KMS-11 (cell line): Measurements from ENCODE around the gene TAOK2.

Source experiments
- H2AFZ ChIP-seq: fragments of 200-600 bp; sonication (generic); 2 replicates; pipeline ENCODE4 v1.6.1; 2016; ENCODE audit warnings: antibody characterized with exemption, mixed run types, low read depth
- H3K27ac ChIP-seq: fragments of 200-600 bp; sonication (generic); 2 replicates; pipeline ENCODE4 v1.6.1; 2016; ENCODE audit warnings: mild to moderate bottlenecking, mixed run types
- H3K27me3 ChIP-seq: fragments of 200-600 bp; sonication (generic); 2 replicates; pipeline ENCODE4 v1.6.1; 2017; ENCODE audit warnings: mild to moderate bottlenecking, low read depth, mixed run types, moderate library complexity; ENCODE audit not compliant: insufficient read depth
- H3K36me3 ChIP-seq: fragments of 200-600 bp; sonication (generic); 2 replicates; pipeline ENCODE4 v1.6.1; 2017; ENCODE audit warnings: mild to moderate bottlenecking, mixed run types; ENCODE audit not compliant: insufficient read depth
- H3K4me1 ChIP-seq: fragments of 200-600 bp; sonication (generic); 2 replicates; pipeline ENCODE4 v1.6.1; 2016; ENCODE audit warnings: mild to moderate bottlenecking, low read depth, mixed run types; ENCODE audit not compliant: poor library complexity, severe bottlenecking
- H3K4me2 ChIP-seq: fragments of 200-600 bp; sonication (generic); 2 replicates; pipeline ENCODE4 v1.7.0; 2016; ENCODE audit warnings: mild to moderate bottlenecking, mixed run types
- H3K4me3 ChIP-seq: fragments of 200-600 bp; sonication (generic); IDR thresholded peaks from 2 replicates; pipeline ENCODE4 v1.6.1; 2017; ENCODE audit warnings: low read depth, low read length, mixed read lengths; ENCODE audit not compliant: insufficient read depth
- H3K79me2 ChIP-seq: fragments of 200-600 bp; sonication (generic); 2 replicates; pipeline ENCODE4 v1.6.1; 2016; ENCODE audit warnings: low read depth, mixed run types; ENCODE audit not compliant: insufficient read depth
- H3K9ac ChIP-seq: fragments of 200-600 bp; sonication (generic); 2 replicates; pipeline ENCODE4 v1.6.1; 2016; ENCODE audit warnings: mild to moderate bottlenecking, mixed run types
- H4K20me1 ChIP-seq: fragments of 200-600 bp; sonication (generic); 2 replicates; pipeline ENCODE4 v1.6.1; 2016; ENCODE audit warnings: mild to moderate bottlenecking, mixed run types; ENCODE audit not compliant: insufficient read depth
- TF ChIP-seq, protein P1 (sequence below): fragments of 200-600 bp; sonication (generic); conservative IDR thresholded peaks from 2 replicates; pipeline ENCODE4 v1.6.1; 2017; ENCODE audit warnings: low read depth, mild to moderate bottlenecking, antibody characterized with exemption, low read length, moderate library complexity, mixed read lengths

Gene TAOK2

DNA sequence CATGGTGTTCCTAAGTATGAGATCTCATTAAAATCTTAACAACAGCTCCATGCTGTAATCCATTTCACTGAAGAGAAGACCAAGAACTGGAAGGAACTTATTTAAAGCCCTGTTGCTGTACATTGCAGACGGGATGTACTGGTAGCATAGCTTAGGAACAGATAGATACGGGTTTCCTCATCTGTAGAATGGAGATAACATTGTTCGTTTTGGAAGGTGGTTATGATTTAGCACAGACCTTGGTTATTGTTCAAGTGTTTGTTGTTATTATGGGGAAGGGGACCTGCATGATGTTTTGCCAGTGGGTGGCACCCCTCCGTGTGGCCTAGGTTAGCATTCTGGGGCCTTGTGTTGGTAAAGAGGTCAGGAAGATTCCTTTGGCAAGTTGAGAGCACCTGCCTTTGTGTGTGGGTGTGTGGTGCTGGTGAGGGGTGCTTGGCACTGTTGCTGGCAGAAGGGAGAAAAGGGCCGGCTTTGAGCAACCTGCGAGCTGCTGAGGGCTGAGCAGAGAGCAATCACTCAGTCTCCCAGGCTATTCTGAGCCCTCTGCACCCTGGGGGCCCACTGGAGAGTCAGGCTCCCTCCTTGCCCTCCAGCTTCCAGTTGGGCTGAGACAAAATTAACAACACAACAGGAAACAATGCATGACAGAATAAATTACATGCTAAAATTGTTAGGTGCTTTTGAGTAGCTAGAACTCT is 2.3 kb downstream of the TAOK2 start:
- TF ChIP-seq, protein P1, sequence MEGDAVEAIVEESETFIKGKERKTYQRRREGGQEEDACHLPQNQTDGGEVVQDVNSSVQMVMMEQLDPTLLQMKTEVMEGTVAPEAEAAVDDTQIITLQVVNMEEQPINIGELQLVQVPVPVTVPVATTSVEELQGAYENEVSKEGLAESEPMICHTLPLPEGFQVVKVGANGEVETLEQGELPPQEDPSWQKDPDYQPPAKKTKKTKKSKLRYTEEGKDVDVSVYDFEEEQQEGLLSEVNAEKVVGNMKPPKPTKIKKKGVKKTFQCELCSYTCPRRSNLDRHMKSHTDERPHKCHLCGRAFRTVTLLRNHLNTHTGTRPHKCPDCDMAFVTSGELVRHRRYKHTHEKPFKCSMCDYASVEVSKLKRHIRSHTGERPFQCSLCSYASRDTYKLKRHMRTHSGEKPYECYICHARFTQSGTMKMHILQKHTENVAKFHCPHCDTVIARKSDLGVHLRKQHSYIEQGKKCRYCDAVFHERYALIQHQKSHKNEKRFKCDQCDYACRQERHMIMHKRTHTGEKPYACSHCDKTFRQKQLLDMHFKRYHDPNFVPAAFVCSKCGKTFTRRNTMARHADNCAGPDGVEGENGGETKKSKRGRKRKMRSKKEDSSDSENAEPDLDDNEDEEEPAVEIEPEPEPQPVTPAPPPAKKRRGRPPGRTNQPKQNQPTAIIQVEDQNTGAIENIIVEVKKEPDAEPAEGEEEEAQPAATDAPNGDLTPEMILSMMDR: no peak
- no peaks in the 10 kb centered on the region for H4K20me1 ChIP-seq
- no peak overlapping the region for H3K4me3 ChIP-seq
- H3K27ac ChIP-seq: no peak overlapping the region
- H3K9ac ChIP-seq: no peak overlapping the region
- peaks cover 25% of the 10 kb centered on the region for H3K79me2 ChIP-seq
- H2AFZ ChIP-seq: no peak overlapping the region
- peak overlapping the region; percentile 100 for H3K4me2 ChIP-seq
- peaks cover 22% of the 10 kb centered on the region for H3K4me1 ChIP-seq
- H3K36me3 ChIP-seq: no peaks in the 10 kb centered on the region; the same call in 1 of the 2 replicates
- H3K27me3 ChIP-seq: no peaks in the 10 kb centered on the region

DNA sequence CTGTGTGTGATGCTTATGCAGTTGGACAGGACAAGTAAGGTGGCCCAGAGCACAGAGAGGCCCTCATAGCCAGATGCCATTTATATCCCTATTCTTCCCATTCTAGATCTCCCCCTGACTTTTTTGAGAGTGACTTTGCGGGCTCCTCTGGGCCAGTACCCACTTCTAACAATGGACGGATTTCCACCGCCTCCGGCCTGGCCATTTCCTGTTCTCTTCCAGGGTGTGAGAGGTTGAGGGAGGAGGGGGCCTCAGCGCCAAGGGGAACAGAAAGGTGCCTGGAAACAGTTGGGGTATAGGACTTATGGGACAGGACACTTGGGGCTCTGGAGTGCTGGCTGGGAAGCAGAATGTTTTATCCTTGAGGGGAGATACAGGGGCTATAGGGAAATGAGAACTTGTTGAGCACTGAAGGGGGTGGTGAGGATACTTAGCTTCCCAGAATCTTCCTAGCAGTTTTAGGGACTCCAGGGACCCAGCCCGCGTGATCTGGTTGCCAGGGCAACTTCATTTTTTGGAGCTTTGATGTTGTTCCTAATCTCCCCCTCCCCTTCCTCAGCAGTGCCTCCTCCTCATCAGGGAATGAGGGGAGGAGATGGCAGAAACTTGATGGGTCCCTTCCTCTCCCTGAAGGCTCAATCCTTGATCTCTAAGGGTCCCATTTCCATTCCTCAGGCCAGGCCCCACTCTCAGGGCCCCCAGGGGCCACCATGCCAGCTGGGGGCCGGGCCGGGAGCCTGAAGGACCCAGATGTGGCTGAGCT is 3.6 kb downstream of the TAOK2 start:
- Histone ChIP-seq H3K4me2 (no peak overlapping the region), H2AFZ (no peak overlapping the region), H3K9ac (no peak overlapping the region), H3K4me1 (peaks cover 22% of the 10 kb centered on the region), H3K27me3 (no peaks in the 10 kb centered on the region), H3K27ac (no peak overlapping the region), H3K36me3 (no peaks in the 10 kb centered on the region; the same call in 1 of the 2 replicates), H3K79me2 (peaks cover 25% of the 10 kb centered on the region), H3K4me3 (no peak overlapping the region), H4K20me1 (no peaks in the 10 kb centered on the region)
- TF ChIP-seq, protein P1: no peak

DNA sequence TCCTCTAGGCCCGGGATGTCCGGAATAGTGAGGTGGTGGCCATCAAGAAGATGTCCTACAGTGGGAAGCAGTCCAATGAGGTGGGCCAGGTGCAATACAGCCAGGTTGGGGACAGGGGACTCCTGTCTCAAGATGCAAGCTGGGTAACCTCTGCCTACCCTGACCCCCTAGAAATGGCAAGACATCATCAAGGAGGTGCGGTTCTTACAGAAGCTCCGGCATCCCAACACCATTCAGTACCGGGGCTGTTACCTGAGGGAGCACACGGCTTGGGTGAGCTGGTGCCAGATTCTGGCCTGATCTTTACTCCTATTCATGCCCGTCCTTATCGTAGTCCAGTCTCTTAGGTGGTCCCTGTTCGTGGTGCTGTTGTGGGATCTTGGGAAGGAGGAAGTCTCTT is 4.4 kb downstream of the TAOK2 start:
- peaks cover 25% of the 10 kb centered on the region for H3K79me2 ChIP-seq
- H2AFZ ChIP-seq: no peak overlapping the region
- H3K27me3 ChIP-seq: no peaks in the 10 kb centered on the region
- H3K36me3 ChIP-seq: no peaks in the 10 kb centered on the region; the same call in 1 of the 2 replicates
- no peak overlapping the region for H3K27ac ChIP-seq
- no peak overlapping the region for H3K4me3 ChIP-seq
- H3K9ac ChIP-seq: no peak overlapping the region
- H3K4me2 ChIP-seq: no peak overlapping the region
- no peaks in the 10 kb centered on the region for H4K20me1 ChIP-seq
- peaks cover 20% of the 10 kb centered on the region for H3K4me1 ChIP-seq
- TF ChIP-seq, protein P1: no peak

DNA sequence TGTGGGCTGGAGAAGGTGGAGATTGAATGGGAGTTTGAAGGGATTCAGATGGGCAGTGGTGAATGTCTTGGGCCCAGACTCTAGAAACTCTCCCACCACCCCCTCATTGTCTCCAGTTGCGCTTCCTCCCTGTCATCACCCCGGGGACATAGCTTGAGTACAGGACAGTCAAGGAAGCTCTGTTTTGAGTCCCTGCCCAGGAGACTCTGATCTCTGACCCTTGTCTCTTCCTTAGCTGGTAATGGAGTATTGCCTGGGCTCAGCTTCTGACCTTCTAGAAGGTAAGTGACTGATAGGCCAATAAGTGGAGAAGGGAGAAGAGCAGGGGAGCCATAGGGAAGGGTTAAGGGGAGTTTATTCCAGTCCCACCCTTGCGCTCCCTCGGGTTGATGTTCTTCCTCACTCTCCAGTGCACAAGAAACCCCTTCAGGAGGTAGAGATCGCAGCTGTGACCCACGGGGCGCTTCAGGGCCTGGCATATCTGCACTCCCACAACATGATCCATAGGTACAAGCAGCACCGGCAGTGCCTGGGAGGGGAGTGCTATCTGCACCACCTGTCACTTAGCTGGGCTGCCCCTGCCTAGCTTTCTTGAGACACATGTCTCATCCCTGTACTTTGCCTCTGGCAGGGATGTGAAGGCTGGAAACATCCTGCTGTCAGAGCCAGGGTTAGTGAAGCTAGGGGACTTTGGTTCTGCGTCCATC is 5.0 kb downstream of the TAOK2 start:
- Histone ChIP-seq H3K27ac (no peak overlapping the region), H4K20me1 (no peaks in the 10 kb centered on the region), H3K36me3 (no peaks in the 10 kb centered on the region; the same call in 1 of the 2 replicates), H3K27me3 (no peaks in the 10 kb centered on the region), H3K9ac (no peak overlapping the region), H3K4me2 (no peak overlapping the region), H2AFZ (no peak overlapping the region), H3K79me2 (peaks cover 25% of the 10 kb centered on the region), H3K4me1 (peaks cover 18% of the 10 kb centered on the region), H3K4me3 (no peak overlapping the region)
- TF ChIP-seq, protein P1: no peak
